Measurements from ENCODE around the gene ZBTB46.

DNA sequence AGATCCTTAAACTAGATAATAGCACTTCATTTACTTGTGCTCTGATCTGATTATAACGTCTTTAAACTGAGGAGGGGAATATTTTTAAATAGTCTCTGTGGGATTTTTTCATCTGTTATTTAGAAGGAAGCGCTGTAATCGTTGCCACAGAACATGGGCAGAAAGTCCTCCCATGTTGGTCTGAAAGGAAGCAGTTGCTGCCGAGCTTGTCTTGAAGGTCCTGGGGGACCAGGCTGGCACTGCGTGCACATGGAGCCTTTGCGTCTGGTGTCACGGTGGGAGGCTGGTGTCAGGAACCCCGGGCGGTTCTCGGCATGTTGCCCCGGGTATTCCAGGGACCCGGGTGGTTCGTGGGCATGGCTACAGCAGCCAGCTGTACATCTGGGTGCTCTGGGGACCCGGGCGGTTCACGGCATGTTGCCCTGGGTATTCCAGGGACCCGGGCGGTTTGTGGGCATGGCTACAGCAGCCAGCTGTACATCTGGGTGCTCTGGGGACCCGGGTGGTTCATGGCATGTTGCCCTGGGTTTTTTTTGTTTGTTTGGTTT is 45.5 kb upstream of the ZBTB46 start:
- no peak for TF ChIP-seq JUND (IDR thresholded peaks at IDR 0.05)
- no peak for TF ChIP-seq REST (IDR thresholded peaks at IDR 0.05)
- TF ChIP-seq, protein P1, sequence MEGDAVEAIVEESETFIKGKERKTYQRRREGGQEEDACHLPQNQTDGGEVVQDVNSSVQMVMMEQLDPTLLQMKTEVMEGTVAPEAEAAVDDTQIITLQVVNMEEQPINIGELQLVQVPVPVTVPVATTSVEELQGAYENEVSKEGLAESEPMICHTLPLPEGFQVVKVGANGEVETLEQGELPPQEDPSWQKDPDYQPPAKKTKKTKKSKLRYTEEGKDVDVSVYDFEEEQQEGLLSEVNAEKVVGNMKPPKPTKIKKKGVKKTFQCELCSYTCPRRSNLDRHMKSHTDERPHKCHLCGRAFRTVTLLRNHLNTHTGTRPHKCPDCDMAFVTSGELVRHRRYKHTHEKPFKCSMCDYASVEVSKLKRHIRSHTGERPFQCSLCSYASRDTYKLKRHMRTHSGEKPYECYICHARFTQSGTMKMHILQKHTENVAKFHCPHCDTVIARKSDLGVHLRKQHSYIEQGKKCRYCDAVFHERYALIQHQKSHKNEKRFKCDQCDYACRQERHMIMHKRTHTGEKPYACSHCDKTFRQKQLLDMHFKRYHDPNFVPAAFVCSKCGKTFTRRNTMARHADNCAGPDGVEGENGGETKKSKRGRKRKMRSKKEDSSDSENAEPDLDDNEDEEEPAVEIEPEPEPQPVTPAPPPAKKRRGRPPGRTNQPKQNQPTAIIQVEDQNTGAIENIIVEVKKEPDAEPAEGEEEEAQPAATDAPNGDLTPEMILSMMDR (IDR thresholded peaks at IDR 0.05; ENCODE audit: low read depth, low read length, missing input control): no peak
